ENCODE results near the gene SLC7A5.
"Not testable (repeated sequence)": the region's sequence is repeated elsewhere in the genome, so short reads cannot be mapped to it uniquely, and the experiment has no call there.

The SLC7A5 gene

DNA sequence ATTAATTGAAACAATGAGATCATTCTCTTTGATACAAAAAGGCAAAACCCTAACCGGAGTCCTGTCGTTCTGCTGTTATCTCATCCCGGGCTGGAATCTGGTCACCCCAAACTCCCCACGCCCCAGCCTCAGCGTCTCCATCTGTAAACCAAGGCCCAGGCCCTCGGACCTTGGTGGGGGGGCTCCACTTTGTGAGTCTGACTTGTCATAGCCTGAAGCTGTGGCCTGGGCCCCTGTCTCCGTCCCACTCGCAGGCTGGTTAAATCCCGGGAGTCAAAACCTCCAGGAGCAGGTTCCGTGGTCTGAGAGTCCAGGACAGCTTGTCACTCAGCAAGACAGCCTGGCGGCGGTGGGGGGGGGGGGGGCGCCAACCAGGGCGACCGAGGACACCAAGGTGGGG lies 50.0 kb downstream of the SLC7A5 start:
- no peak for DNase-seq

DNA sequence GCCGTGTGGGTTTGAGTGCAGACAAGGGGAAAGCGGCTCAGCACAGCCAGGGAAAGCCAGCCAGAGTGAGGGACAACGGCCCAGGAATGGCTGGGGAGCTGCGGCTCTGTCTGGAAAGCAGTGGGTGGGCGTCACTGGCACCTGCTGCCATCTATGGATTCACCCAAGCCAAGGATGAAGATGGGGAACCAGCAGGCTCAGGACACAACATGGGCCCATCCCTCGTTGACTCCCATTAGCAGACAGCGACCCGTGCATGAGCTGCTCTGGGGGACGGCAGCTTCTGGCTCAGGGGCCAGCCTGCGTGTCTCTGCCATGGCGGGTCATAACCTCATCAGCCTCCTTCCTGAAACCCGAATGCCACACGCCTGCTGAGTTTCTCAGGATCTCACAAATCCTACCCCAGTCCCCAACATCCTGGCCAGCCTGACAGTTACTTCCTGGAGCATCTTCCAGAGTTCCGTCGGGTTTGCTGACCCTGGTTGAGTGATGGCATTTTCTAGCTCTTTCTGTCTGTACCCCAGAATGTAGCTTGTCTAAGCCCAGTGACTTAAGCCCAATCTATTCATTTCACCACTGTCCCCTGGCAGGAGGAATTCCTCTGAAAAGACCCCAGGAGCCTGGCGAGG lies 50.7 kb downstream of the SLC7A5 start:
- DNase-seq = no peak

DNA sequence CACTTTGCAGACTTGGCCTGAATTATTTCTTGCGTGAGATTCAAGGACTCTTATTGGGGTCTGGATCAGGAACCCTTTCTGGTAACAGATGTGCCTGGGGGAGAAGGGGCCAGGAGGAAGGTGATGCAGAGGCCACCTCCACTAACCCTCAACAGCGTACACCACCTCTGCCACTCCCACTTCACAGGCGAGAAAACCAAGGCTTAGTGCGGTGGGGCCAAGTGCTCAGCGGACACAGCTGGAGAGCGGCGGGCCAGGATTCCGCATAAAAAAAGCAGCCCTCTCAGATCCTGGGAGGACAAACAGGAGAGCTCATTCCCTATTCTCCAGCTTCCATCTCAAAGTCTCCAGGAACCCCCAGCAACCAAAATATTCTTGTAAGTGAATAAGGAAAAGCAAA lies 51.4 kb downstream of the SLC7A5 start:
- no peak for DNase-seq

DNA sequence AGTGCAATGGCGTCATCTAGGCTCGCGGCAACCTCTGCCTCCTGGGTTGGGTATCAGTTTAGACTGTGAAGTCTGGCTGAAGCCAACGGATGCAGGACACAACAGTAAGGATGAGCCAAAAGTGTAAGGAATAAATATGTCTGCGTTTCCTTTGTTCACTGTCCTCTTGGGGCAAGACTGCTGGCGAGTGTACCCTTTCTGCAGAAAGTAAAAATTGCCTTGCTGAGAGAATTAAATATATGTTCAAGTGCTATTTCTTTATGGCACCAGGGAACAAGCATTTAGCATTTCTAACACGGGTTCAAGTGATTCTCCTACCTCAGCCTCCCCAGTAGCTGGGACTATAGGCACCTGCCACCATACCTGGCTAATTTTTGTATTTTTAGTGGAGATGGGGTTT lies 51.9 kb downstream of the SLC7A5 start:
- not testable (repeated sequence) for DNase-seq

DNA sequence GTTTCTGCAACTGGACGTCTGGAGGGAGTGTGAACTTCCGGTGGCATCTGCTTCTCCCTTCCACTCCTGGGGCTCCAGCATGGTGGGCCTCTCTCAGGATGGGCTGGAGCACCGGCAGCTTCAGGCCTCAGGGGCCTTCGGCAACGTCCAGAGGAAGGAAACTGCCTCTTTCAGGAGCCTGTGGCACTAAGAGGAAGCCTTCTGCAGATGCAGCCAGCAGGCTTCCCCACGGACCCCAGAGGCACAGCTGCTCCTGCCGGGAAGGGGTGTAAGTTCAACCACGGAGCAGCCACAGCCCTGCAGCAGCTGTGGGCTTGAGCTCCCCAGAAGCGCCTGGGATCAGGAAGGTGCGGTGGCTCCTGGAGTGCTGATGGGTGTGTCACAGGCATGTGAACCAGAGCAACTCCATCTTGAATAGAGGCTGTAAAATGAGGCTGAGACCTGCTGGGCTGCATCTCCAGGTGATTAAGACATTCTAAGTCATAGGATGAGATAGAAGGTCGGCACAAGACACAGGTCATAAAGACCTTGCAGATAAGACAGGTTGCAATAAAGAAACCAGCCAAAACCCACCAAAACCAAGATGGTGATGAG lies 52.7 kb downstream of the SLC7A5 start:
- no peak for DNase-seq

- no peak for DNase-seq
These were observed 53.7 kb downstream of the SLC7A5 start for GRCh38 chr16:87815567-87815966.

DNA sequence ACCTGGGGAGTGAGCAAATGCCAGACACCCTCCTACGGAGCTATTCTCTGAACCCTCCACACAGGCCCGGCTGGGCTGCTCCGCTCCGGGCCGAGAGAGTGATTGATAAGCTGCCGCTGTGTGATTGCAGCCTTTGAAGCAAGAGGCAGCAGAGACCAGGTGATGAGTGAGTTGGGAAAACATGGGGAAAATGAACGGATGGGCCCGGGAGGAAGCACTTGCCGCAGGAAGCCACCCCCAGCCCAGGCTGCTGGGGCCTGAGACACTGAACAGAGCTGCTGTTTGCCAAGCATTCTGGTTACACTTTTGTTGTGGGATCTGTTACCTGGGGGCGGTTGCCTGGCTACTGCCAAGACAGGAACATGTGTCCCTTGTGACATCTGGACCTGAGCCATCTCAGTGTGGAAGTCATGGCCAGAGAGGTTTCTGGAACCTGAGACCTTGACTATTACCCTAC lies 57.1 kb downstream of the SLC7A5 start:
- DNase-seq = no peak

DNA sequence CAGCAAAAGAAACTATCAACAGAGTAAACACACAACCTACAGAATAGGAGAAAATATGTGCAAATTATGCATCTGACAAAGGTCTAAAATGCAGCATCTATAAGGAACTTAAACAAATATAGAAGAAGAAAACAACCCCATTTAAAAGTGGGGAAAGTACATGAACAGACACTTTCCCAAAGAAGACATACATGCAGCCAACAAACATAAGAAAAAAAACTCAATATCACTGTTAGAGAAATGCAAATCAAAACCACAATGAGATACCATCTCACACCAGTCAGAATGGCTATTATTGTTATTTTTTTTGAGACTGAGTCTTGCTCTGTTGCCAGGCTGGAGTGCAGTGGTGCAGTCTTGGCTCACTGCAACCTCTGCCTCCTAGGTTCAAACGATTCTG lies 57.9 kb downstream of the SLC7A5 start:
- not testable (repeated sequence) for DNase-seq

DNA sequence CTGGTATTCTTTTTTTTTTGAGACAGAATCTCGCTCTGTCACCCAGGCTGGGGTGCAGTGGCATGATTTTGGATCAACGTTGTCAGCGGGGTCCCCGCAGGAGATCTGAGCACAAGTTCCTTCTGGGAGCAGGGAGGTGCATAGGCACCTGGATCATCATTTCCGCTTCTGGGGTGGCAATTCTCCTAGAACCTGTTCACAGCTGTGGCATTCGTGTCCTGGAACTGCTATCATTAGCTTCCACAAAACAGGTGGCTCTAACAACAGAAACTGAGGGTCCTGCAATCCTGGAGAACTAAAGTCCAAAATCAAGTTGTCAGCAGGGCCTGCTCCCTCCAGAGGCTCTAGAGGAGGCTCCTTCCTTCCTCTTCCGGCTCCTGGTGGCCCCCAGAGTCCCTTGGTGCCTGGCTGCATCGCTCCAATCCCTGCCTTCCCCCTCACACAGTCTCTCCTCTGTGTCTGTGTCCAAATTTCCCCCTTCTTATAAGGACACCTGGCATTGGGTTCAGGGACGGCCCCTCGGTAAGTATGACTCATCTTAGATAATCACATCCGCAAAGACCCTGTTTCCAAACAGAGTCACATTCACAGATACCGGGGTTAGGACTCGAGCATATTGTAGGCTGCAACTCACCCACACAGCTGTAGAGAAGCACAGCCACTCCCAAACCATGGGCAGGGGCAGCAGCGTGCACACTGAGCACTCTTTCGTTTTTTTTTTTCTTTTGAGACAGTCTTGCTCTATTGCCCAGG lies 60.0 kb downstream of the SLC7A5 start:
- DNase-seq = no peak

DNA sequence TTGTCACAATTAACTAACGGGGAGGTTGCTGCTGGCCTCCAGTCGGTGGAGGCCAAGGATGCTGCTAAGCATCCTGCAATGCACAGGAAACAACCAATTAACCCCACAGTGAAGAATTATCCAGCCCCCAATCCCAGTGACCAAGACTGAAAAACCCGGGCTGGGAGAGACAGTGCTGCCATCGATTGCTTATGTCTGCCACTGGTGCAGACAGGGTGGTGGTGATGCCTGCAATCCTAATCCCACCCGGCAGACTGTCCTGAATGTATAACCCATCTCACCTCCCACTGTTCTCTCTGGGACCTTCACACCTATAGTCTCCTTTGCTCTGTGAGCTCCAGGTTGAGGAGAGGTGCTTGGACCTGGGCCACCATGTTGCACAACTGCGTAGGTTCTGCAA lies 61.2 kb downstream of the SLC7A5 start:
- DNase-seq = no peak

DNA sequence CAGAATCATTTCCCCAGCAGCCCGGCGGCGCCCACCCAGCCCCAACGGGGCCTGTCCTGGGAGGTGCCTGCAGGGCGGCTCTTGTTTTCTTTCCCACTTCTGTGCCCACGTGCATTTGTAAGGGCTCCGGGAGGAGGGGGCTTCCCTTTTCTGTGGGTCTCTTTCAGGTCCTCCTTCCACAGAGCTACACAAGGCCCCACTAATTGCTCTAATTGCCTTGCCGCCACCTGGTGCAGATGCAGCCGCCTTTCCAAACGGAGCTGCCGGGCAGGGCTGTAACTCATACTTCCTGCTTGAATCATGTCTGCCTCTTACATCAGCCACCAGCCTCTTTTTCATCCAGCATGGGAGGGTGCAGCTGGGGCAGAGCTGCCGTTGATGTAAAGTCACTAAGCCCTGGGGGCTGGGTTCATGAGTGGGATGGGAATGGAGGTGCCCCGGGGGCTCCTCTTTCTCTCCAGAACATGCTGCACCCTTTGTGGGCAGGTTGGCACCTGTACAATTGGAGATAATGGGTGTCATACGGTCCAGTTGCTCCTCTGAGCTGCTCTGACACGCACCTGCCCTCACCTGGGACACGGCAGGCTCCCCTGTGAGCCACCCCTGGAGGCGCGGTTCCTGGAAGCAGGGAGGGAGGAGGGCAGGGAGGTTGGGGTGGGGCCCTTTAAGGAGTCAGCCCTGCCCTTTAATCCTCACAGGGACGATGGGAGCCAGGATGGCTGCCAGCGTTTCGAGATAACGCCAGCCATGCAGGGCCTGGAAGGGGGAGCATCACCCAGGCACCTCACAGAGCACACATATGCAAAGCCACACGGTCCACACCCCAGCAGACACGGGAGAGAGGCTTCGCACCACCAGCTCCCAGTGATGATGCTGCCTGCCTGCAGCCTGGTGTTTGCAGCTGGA lies 62.4 kb downstream of the SLC7A5 start:
- DNase-seq = peak in 5 of 6 experiments; percentile 10 to 64 (median 37)

DNA sequence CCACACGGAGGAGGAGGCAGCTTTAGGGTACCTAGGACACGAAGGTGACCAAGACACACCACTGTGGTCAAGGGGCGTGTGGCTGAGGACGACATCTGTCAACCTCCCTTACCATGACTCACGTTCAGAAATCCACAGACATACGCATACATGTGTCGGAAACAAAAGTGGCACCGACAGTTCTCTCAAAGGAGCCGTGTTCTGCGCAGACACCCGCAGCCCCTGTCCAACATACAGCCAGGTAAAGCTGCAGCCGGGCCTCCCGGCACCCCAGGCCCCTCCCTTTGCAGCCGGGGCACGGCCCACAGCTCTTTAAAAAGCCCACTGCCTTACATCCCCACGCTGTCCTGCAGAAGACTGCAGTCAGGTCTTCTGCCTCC lies 63.1 kb downstream of the SLC7A5 start:
- DNase-seq = peak in 2 of 6 experiments; percentile 34 to 36

DNA sequence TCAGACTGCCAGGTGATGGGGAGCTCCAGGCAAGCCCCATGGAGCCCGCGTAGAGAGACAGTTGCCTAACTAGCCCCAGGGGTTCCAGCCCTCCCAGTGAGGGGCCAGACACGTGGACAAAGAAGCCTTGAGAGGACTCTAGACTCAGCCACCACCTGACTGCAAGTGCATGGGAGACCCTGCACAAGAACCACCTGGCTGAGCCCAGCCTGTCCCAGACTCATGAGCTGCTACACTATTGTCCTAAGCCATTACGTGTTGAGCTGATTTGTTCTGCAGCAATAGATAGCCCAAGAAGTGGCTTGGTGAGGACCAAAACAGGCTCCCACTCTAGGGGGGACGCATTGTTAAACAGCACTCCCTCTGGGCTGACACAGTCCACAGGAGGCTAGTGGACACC lies 65.9 kb downstream of the SLC7A5 start:
- DNase-seq = no peak

GRCh38 chr16:87802670-87803069 lies 66.6 kb downstream of the SLC7A5 start:
- DNase-seq = no peak

- DNase-seq = no peak
These were observed 67.5 kb downstream of the SLC7A5 start for GRCh38 chr16:87801679-87802259.

DNA sequence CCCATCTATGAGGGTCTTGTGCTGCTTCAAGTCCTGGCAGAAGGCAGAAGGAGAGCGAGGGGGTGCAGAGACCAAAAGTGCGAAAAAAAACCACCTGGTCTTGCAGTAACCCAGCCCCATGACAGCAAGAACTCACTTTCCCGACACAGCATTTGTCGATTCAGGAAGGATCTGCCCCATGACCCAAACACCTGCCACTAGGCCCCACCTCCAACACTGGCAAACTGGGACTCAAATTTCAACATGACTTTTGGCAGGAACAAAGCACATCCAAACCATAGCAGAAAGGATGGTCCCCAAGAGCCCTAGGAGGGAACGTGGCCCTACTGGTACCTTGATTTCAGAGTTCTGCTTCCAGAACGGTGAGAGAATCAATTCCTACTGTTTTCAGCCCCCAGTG lies 68.8 kb downstream of the SLC7A5 start:
- no peak for DNase-seq

- DNase-seq = no peak
These were observed 74.0 kb downstream of the SLC7A5 start for GRCh38 chr16:87795336-87795735.

DNA sequence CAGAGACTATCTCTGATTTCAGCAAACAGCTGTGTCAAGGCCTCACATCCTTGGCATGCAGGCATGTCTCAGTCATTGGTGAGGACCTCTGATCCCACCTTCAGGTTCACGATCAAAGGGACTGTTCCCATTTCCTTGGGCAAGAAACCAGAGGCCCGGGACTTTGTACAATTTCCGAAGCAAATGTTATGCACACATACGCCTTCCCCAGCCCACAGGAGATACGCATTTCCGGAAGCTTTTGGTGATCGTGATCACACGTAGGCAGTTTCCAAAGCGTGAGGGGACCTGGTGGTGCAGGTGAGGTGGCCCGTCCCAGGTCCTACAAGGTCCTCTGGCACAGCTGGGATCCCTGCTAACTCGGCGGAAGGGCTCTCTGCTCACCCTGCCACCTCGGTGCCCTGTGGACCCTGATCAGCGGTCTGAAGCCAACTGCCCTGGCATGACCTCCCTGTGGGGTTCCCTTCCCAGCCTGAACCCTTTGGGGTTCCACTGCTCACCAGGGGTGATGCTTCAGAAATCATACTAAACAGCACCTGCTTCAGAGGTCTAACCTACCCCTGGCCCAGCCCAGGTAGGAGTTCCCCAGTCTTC lies 74.7 kb downstream of the SLC7A5 start:
- DNase-seq = no peak

- no peak for DNase-seq
These were observed 77.1 kb downstream of the SLC7A5 start for GRCh38 chr16:87792205-87792565.

GRCh38 chr16:87791295-87792204 lies 77.8 kb downstream of the SLC7A5 start:
- DNase-seq = no peak
